ENCODE results near the gene SPNS2. TPM values are rescaled to one million over a fixed set of nuclear protein-coding genes. Genes with fewer than 3 reads are reported as not detected.

SPNS2 gene
- total RNA-seq, 4 donors from 2014 or later, result 25.1 to 76.3 (median 49.6) TPM

DNA sequence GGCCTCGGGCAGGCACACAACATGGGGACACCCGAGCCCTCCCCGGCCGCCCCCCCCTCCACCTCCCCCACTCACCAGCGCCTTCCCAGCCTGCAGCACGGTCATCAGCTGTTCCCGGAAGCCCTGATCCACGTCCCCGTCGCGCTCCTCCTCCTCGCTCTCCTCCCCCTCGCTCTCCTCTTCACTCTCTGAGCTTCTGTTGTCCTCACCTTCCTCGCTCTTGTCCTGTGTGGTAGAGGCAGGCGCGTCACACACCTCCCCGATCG, 46.2 kb downstream of the SPNS2 start:
- H3K36me3 ChIP-seq, result peaks cover 97% of the 10 kb centered on the region
- no peak for DNase-seq (ENCODE audit: low spot score in 2 of 2)
- no peaks in the 10 kb centered on the region for H3K27me3 ChIP-seq
- no peak for TF ChIP-seq EP300 (IDR thresholded peaks at IDR 0.05)
- WGBS, result 91% methylated on average over 18 of the region's 18 CpGs
- H3K9me3 ChIP-seq, result no peaks in the 10 kb centered on the region
- H3K4me3 ChIP-seq, result no peak overlapping the region
- no peak overlapping the region for H3K27ac ChIP-seq
- peaks cover 22% of the 10 kb centered on the region for H3K4me1 ChIP-seq

- TF ChIP-seq POLR2AphosphoS5 (IDR thresholded peaks at IDR 0.05) (no peak), EP300 (IDR thresholded peaks at IDR 0.05) (no peak)
- Histone ChIP-seq H3K36me3 (peaks cover 97% of the 10 kb centered on the region), H3K27me3 (no peaks in the 10 kb centered on the region), H3K9me3 (no peaks in the 10 kb centered on the region), H3K4me3 (no peak overlapping the region), H3K4me1 (peaks cover 22% of the 10 kb centered on the region), H3K27ac (no peak overlapping the region)
- WGBS, result over 99% methylated on average over 24 of the region's 32 CpGs
- DNase-seq (ENCODE audit: low spot score in 2 of 2), result no peak
Measured at GRCh38 chr17:4545217-4545951, 46.7 kb downstream of the SPNS2 start.

- DNase-seq (ENCODE audit: low spot score in 2 of 2), result no peak
- peaks cover 97% of the 10 kb centered on the region for H3K36me3 ChIP-seq
- TF ChIP-seq EP300 (IDR thresholded peaks at IDR 0.05) (no peak), POLR2A (IDR thresholded peaks at IDR 0.05) (no peak)
- TF ChIP-seq, protein P1, sequence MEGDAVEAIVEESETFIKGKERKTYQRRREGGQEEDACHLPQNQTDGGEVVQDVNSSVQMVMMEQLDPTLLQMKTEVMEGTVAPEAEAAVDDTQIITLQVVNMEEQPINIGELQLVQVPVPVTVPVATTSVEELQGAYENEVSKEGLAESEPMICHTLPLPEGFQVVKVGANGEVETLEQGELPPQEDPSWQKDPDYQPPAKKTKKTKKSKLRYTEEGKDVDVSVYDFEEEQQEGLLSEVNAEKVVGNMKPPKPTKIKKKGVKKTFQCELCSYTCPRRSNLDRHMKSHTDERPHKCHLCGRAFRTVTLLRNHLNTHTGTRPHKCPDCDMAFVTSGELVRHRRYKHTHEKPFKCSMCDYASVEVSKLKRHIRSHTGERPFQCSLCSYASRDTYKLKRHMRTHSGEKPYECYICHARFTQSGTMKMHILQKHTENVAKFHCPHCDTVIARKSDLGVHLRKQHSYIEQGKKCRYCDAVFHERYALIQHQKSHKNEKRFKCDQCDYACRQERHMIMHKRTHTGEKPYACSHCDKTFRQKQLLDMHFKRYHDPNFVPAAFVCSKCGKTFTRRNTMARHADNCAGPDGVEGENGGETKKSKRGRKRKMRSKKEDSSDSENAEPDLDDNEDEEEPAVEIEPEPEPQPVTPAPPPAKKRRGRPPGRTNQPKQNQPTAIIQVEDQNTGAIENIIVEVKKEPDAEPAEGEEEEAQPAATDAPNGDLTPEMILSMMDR (IDR thresholded peaks at IDR 0.05), result no peak
- H3K4me3 ChIP-seq, result no peak overlapping the region
- no peak overlapping the region for H3K27ac ChIP-seq
- no peaks in the 10 kb centered on the region for H3K9me3 ChIP-seq
- H3K4me1 ChIP-seq, result peaks cover 6% of the 10 kb centered on the region
- no peaks in the 10 kb centered on the region for H3K27me3 ChIP-seq
- WGBS, result 85% methylated on average over 12 of the region's 17 CpGs
Measured at GRCh38 chr17:4547118-4547906, 48.6 kb downstream of the SPNS2 start.

- WGBS, result 88% methylated on average over 9 of the region's 18 CpGs
- H3K27ac ChIP-seq, result no peak overlapping the region
- H3K4me1 ChIP-seq, result peaks cover 6% of the 10 kb centered on the region
- H3K36me3 ChIP-seq, result peaks cover 96% of the 10 kb centered on the region
- H3K27me3 ChIP-seq, result no peaks in the 10 kb centered on the region
- H3K4me3 ChIP-seq, result no peak overlapping the region
- TF ChIP-seq EP300 (IDR thresholded peaks at IDR 0.05) (no peak), POLR2AphosphoS5 (IDR thresholded peaks at IDR 0.05) (no peak), POLR2A (IDR thresholded peaks at IDR 0.05) (no peak)
- TF ChIP-seq, protein P1 (IDR thresholded peaks at IDR 0.05), result no peak
- DNase-seq (ENCODE audit: low spot score in 2 of 2), result no peak
- H3K9me3 ChIP-seq, result no peaks in the 10 kb centered on the region
Measured at GRCh38 chr17:4548061-4548461, 49.4 kb downstream of the SPNS2 start.

DNA sequence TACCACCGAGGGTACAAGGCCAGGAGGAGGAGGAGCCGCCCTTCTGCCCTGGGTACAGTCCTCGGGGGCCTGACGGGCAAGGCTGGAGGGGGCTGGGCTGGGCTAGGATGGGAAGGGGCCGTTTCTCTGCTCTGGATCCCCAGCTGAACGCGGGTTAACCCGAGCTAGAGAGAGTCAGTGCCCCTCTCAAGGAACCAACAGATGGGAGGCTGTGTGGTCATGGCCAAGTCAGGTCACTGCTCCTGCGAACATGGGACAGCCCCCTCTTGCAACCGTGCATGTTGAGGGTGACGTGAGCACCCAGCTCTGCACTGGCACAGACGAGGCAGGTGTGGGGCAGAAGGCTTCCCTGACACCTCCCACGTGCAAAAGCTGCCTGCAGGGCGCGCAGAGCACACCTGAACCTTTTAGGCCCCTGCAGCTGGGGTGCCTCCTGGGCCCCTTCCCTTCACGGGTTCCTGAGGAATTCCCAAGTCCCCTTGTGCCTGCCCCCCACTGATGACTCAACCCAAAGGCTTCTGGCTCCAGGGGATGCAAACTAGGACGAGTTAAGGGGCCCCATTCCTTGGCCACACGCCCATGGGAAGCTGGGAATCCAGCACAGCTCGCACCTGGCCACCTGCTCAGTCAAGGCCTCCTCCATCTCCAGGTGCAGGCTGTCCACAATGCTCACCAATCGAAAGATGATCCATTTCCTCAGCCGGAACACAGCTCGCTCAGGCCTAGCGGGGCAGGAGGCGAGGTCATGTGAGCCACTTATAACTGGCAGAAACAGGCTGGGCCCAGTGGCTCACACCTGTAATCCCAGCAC, 50.2 kb downstream of the SPNS2 start:
- Histone ChIP-seq H3K9me3 (no peaks in the 10 kb centered on the region), H3K4me3 (no peak overlapping the region), H3K36me3 (peaks cover 96% of the 10 kb centered on the region), H3K27me3 (no peaks in the 10 kb centered on the region), H3K4me1 (peaks cover 8% of the 10 kb centered on the region), H3K27ac (no peak overlapping the region)
- TF ChIP-seq EP300 (IDR thresholded peaks at IDR 0.05) (no peak), POLR2A (IDR thresholded peaks at IDR 0.05) (no peak), POLR2AphosphoS5 (IDR thresholded peaks at IDR 0.05) (no peak)
- TF ChIP-seq, protein P1 (IDR thresholded peaks at IDR 0.05), result no peak
- DNase-seq (ENCODE audit: low spot score in 2 of 2), result no peak
- WGBS, result 83% methylated on average over 16 of the region's 24 CpGs
